ENCODE measurements around the gene DNAH3. TPM values are rescaled to one million over a fixed set of nuclear protein-coding genes. Genes with fewer than 3 reads are reported as not detected.
"Not testable (repeated sequence)": the region's sequence is repeated elsewhere in the genome, so short reads cannot be mapped to it uniquely, and the experiment has no call there.

DNAH3 gene
- total RNA-seq, 1 donor, result not detected

GRCh38 chr16:21172650-21173049 is 22.0 kb upstream of the DNAH3 start:
- peaks cover 18% of the 10 kb centered on the region for H3K36me3 ChIP-seq (ENCODE audit: insufficient read depth, low read length)
- DNase-seq (ENCODE audit: insufficient read length, low spot score, missing footprints), result no peak
- no peaks in the 10 kb centered on the region for H3K79me2 ChIP-seq (ENCODE audit: insufficient read depth, low read length)
- no peaks in the 10 kb centered on the region for H3K27me3 ChIP-seq (ENCODE audit: insufficient read depth, low read length)
- peaks cover 3% of the 10 kb centered on the region for H3K4me1 ChIP-seq (ENCODE audit: insufficient read depth, low read length)
- H3K4me3 ChIP-seq (ENCODE audit: insufficient read depth, low read length), result no peak overlapping the region
- H4K20me1 ChIP-seq (ENCODE audit: insufficient read depth, low read length), result peaks cover 3% of the 10 kb centered on the region
- no peak overlapping the region for H3K27ac ChIP-seq (ENCODE audit: low read depth, low read length)
- no peak overlapping the region for H3K4me2 ChIP-seq (ENCODE audit: insufficient read depth, low read length)
- no peak overlapping the region for H2AFZ ChIP-seq (ENCODE audit: low read length)
- H3K9me3 ChIP-seq (ENCODE audit: low read depth, low read length), result no peaks in the 10 kb centered on the region
- TF ChIP-seq CTCF (IDR thresholded peaks at IDR 0.05; ENCODE audit: extremely low read depth, low read depth, low read length), result no peak

DNA sequence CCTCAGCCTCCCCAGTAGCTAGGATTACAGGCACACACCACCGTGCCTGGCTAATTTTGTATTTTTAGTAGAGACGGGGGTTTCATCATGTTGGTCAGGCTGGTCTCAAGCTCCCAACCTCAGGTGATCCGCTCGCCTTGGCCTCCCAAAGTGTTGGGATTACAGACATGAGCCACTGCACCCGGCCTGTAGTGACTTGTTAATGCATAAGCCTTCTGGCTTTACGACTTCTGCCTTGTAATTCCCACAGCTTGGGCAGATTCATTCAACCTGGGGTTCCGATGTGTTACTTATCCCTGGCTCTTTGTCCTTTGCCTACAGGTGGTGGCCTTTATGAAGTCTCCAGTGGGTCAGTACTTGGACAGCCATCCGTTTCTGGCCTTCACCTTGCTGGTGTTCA is 19.5 kb upstream of the DNAH3 start:
- H3K4me1 ChIP-seq (ENCODE audit: insufficient read depth, low read length), result peaks cover 11% of the 10 kb centered on the region
- not testable (repeated sequence) for H3K27ac ChIP-seq (ENCODE audit: low read depth, low read length); DNase-seq (ENCODE audit: insufficient read length, low spot score, missing footprints); H3K9me3 ChIP-seq (ENCODE audit: low read depth, low read length); H3K27me3 ChIP-seq (ENCODE audit: insufficient read depth, low read length); H3K4me3 ChIP-seq (ENCODE audit: insufficient read depth, low read length); H3K79me2 ChIP-seq (ENCODE audit: insufficient read depth, low read length); H3K4me2 ChIP-seq (ENCODE audit: insufficient read depth, low read length); H4K20me1 ChIP-seq (ENCODE audit: insufficient read depth, low read length); H2AFZ ChIP-seq (ENCODE audit: low read length)
- H3K36me3 ChIP-seq (ENCODE audit: insufficient read depth, low read length), result peaks cover 18% of the 10 kb centered on the region

GRCh38 chr16:21169249-21169981 is 18.8 kb upstream of the DNAH3 start:
- peaks cover 11% of the 10 kb centered on the region for H3K4me1 ChIP-seq (ENCODE audit: insufficient read depth, low read length)
- no peak overlapping the region for H2AFZ ChIP-seq (ENCODE audit: low read length)
- H3K4me3 ChIP-seq (ENCODE audit: insufficient read depth, low read length), result no peak overlapping the region
- no peaks in the 10 kb centered on the region for H3K27me3 ChIP-seq (ENCODE audit: insufficient read depth, low read length)
- peaks cover 3% of the 10 kb centered on the region for H4K20me1 ChIP-seq (ENCODE audit: insufficient read depth, low read length)
- H3K79me2 ChIP-seq (ENCODE audit: insufficient read depth, low read length), result no peaks in the 10 kb centered on the region
- no peak overlapping the region for H3K27ac ChIP-seq (ENCODE audit: low read depth, low read length)
- H3K4me2 ChIP-seq (ENCODE audit: insufficient read depth, low read length), result no peak overlapping the region
- TF ChIP-seq CTCF (IDR thresholded peaks at IDR 0.05; ENCODE audit: extremely low read depth, low read depth, low read length), result no peak
- no peak for DNase-seq (ENCODE audit: insufficient read length, low spot score, missing footprints)
- H3K9me3 ChIP-seq (ENCODE audit: low read depth, low read length), result no peaks in the 10 kb centered on the region
- peaks cover 23% of the 10 kb centered on the region for H3K36me3 ChIP-seq (ENCODE audit: insufficient read depth, low read length)

DNA sequence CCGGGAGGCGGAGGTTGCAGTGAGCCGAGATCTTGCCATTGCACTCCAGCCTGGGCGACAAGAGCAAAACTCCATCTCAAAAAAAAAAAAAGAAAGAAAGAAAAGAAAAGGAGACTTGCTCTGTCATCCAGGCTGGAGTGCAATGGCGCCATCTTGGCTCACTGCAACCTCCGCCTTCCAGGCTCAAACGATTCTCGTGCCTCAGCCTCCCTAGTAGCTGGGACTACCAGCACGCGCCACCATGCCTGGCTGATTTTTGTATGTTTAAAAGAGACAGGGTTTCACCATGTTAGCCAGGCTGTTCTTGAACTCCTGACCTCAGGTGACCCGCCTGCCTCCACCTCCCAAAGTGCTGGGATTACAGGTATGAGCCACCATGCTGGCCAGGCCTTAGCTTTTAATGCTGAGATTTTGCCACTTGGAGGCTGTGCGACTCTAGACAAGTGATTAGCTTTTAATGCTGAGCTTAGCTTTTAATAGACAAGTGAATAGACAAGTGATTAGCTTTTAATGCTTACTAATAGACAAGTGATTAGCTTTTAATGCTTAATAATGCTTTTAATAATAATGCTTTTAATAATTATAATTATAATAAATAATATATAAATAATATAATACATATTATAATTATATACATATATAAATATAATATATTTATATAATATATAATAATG is 17.4 kb upstream of the DNAH3 start:
- peaks cover 21% of the 10 kb centered on the region for H3K36me3 ChIP-seq (ENCODE audit: insufficient read depth, low read length)
- no peaks in the 10 kb centered on the region for H3K27me3 ChIP-seq (ENCODE audit: insufficient read depth, low read length)
- H3K27ac ChIP-seq (ENCODE audit: low read depth, low read length), result no peak overlapping the region
- no peaks in the 10 kb centered on the region for H3K9me3 ChIP-seq (ENCODE audit: low read depth, low read length)
- no peaks in the 10 kb centered on the region for H3K79me2 ChIP-seq (ENCODE audit: insufficient read depth, low read length)
- no peak overlapping the region for H3K4me3 ChIP-seq (ENCODE audit: insufficient read depth, low read length)
- H4K20me1 ChIP-seq (ENCODE audit: insufficient read depth, low read length), result peaks cover 5% of the 10 kb centered on the region
- TF ChIP-seq CTCF (IDR thresholded peaks at IDR 0.05; ENCODE audit: extremely low read depth, low read depth, low read length), result no peak
- peaks cover 11% of the 10 kb centered on the region for H3K4me1 ChIP-seq (ENCODE audit: insufficient read depth, low read length)
- DNase-seq (ENCODE audit: insufficient read length, low spot score, missing footprints), result no peak
- H3K4me2 ChIP-seq (ENCODE audit: insufficient read depth, low read length), result no peak overlapping the region
- H2AFZ ChIP-seq (ENCODE audit: low read length), result no peak overlapping the region

Measured in osteoblast (primary cell).